Fibroblast of mammary gland (primary cell): ENCODE measurements around the gene CA11.

Experiments
- DNase-seq: peaks from one replicate; pipeline ENCODE4 v3.0.0-alpha.2; 2010; ENCODE audit warnings: low read depth
- H3K4me3 ChIP-seq: 2 replicates; pipeline ENCODE4 v1.5.1; 2011; ENCODE audit warnings: low read depth, mild to moderate bottlenecking, low read length, moderate library complexity; ENCODE audit not compliant: control insufficient read depth
- TF ChIP-seq, protein P1 (sequence below): conservative IDR thresholded peaks from 2 replicates; pipeline ENCODE4 v1.5.1; 2011; ENCODE audit warnings: low read depth, low read length, inconsistent platforms; ENCODE audit not compliant: control insufficient read depth, insufficient read depth

CA11 gene

GRCh38 chr19:48636859-48637448, 9.0 kb downstream of the CA11 start, which contains the start of gene DBP:
TSS of gene DBP (minus strand) at chr19:48637379. CDS start at chr19:48636994, 385 bp downstream.
- peak within 1 kb of the TSS; percentile 50 for H3K4me3 ChIP-seq
- no peak for DNase-seq
- TF ChIP-seq, protein P1, sequence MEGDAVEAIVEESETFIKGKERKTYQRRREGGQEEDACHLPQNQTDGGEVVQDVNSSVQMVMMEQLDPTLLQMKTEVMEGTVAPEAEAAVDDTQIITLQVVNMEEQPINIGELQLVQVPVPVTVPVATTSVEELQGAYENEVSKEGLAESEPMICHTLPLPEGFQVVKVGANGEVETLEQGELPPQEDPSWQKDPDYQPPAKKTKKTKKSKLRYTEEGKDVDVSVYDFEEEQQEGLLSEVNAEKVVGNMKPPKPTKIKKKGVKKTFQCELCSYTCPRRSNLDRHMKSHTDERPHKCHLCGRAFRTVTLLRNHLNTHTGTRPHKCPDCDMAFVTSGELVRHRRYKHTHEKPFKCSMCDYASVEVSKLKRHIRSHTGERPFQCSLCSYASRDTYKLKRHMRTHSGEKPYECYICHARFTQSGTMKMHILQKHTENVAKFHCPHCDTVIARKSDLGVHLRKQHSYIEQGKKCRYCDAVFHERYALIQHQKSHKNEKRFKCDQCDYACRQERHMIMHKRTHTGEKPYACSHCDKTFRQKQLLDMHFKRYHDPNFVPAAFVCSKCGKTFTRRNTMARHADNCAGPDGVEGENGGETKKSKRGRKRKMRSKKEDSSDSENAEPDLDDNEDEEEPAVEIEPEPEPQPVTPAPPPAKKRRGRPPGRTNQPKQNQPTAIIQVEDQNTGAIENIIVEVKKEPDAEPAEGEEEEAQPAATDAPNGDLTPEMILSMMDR = no peak

DNA sequence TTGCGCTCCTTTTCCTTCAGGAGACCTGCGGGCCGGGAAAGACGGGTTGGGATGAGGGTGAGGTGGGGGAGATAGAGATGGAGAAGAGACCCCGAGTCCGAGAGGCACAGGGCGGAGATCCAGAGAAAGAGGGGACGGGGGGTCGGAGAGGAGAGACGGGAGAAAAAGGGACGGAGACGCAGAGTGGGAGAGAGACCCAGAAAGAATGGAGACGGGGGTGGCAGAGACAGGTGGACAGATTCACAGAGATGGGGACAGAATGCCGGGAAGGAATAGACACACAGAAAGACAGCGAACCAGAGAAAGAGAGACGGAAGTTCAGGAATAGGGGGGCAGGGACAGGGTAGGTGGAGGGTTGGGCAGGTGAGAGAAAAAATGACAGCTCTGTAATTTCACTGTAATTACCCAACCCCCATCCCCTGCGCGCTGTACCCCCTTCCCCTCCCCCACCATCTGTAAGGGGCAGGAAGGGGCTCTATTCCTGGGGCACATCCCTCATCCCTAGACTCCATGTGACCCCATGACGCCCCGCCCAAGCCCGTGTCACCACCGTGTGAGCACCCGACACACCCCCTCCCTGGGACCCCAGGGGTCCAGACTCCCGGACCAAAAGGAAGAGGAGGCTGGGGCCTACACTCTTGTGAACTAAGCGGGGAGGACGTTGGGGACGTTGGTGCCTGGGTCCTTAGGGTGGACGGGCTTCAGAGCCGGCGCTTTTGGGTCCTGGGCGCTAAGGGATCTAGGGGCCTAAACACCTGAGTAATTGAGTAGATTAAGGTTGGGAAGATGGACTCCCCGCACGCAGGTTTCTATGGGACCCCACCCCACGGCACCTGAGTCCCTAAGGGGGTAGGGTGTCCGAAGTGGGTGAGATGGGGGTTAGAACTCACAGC, 9.8 kb downstream of the CA11 start:
- TF ChIP-seq, protein P1 = no peak
- no peak overlapping the region for H3K4me3 ChIP-seq
- no peak for DNase-seq

DNA sequence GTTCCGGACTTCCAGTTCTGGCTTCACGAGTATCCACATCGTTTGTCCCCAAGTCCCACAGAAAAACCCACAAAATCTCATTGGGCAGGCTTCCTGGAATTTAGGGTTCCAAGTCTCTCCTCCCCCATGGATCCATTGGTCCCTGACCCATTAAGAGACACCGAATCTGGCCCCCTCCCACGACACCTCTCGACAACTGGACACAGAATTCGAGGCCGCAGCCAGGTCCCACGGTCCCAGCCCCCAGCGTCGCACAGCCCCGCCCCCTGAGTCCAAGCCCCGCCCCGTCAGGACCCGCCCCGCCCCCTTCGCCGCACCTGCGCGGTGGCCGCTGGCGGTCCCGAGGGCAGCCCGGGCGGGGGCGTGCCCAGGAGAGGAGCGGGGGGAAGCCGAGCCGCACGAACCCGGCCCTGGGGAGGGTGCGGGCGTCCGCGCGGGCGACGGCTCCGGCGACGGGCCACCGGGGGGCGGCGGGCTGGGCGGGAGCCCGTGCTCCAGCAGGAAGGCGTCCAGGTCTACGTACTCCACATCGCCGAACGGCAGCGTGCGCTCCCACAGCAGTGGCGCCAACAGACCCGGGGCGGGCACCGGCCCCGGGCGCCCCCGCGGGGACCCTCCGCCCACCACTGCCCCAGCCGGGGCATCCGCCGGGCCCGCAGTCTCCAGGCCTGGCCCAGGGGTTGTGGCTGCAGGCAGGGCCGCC, 10.6 kb downstream of the CA11 start:
- H3K4me3 ChIP-seq = no peak overlapping the region
- TF ChIP-seq, protein P1 = no peak
- DNase-seq = no peak

- peak overlapping the region; percentile 33 for H3K4me3 ChIP-seq
These were observed 11.3 kb downstream of the CA11 start for GRCh38 chr19:48634424-48635262.

DNA sequence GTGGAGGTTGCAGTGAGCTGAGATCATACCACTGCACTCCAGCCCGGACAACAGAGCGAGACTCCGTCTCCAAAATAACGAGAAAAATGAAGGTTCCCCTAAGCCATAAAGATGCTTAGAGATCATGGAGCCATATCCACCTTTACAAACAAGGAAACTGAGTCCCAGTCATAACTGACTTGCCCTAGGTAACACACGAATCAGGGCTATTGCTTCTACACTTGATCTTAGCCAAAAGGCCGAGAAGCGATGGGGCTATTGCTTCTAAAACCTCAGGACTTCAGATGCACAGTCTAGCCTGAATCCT, 12.0 kb downstream of the CA11 start:
- H3K4me3 ChIP-seq = peak overlapping the region; percentile 33
- DNase-seq = no peak
- TF ChIP-seq, protein P1 = no peak

More at GRCh38 chr19:48634424-48635262, 11.3 kb downstream of the CA11 start:
- peak; percentile 94 for DNase-seq
- TF ChIP-seq, protein P1 = no peak

DNA sequence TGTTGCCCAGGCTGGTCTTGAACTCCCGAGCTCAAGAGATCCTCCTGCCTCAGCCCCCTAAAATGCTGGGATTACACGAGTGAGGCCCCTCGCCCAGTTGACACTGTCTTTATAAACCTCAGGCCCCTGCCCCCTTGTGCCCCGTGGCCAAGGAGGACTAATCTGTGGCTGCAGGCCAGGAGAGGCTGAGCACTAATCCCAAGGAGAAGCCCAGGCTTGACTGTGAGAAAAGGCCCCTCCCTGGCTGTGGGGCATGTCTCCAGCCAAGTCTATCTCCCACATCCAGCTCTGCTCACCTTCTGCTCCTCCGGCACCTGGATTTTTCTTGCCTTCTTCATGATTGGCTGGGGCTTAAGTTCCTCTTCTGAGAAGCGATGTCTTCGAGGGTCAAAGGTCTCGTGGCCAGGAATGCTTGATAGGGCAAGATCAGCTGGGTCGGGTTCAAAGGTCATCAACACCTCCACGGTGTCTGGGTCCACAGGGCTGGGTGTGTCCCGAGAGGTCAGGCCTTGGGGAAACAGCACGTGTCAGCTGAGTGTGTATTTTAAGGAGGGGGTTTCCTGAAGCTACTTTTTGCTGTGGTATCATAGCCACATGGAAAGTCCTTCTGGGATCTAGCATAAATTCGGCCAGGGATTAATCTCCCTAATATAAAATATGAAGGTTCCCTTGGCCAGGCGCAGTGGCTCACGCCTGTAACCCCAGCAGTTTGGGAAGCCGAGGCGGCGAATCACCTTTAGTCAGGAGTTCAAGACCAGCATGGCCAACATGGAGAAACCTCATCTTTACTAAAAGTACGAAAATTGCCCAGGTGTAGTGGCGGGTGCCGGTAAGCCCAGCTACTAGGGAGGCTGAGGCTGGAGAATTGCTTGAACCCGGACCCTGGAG, 12.6 kb downstream of the CA11 start:
- no peak for DNase-seq
- TF ChIP-seq, protein P1 = no peak
- H3K4me3 ChIP-seq = no peak overlapping the region
